Muscle of leg (tissue), 11 donors: Measurements from ENCODE around the gene GRIA3. TPM values are rescaled to one million over a fixed set of nuclear protein-coding genes. Genes with fewer than 3 reads are reported as not detected.

Experiments
- DNase-seq: peaks from one replicate; pipeline ENCODE4 v3.0.0; 2013
- H3K27ac ChIP-seq: one replicate; pipeline ENCODE4 v1.5.1; 2013; ENCODE audit warnings: mild to moderate bottlenecking, low read length, control low read depth
- H3K27me3 ChIP-seq: one replicate; pipeline ENCODE4 v1.6.1; 2013; ENCODE audit warnings: low read length; ENCODE audit not compliant: control insufficient read depth, insufficient read depth
- H3K36me3 ChIP-seq: one replicate; pipeline ENCODE4 v1.6.1; 2013; ENCODE audit warnings: low read length; ENCODE audit not compliant: control insufficient read depth, insufficient read depth
- H3K4me1 ChIP-seq: one replicate; pipeline ENCODE4 v1.6.1; 2013; ENCODE audit warnings: low read length; ENCODE audit not compliant: control insufficient read depth, insufficient read depth
- H3K4me3 ChIP-seq: one replicate; pipeline ENCODE4 v1.5.1; 2013; ENCODE audit warnings: low read length, control low read depth
- H3K9me3 ChIP-seq: replicated peaks from 2 replicates; pipeline ENCODE4 v1.6.1; 2013; ENCODE audit warnings: low read depth, low read length; ENCODE audit not compliant: control insufficient read depth
- WGBS: methylation state at CpG from one replicate; pipeline ENCODE4 v1.1.5; 2013; ENCODE audit warnings: missing lambda C conversion rate; ENCODE audit not compliant: insufficient coverage; 5-methylcytosine and 5-hydroxymethylcytosine counted together
- polyA plus RNA-seq, 8 donors: library from polyadenylated mRNA; unstranded; fragments of 120-200 nt; gene quantifications; one replicate each; pipeline versions ENCODE4 v1.2.1 to v1.2.3, GENCODE V29; 2013; ENCODE audit warnings: inconsistent platforms in 1 of 8, low replicate concordance in 1 of 8; ENCODE audit not compliant: insufficient read length in 8 of 8, insufficient read depth in 1 of 8
- total RNA-seq: library from RNA; stranded (reverse); fragments of 120-200 nt; gene quantifications from one replicate; pipeline ENCODE4 v1.2.4, GENCODE V29; 2013

GRIA3 gene
- total and polyA plus RNA-seq, 9 donors = 1.3 to 4.2 (median 2.2) TPM

DNA sequence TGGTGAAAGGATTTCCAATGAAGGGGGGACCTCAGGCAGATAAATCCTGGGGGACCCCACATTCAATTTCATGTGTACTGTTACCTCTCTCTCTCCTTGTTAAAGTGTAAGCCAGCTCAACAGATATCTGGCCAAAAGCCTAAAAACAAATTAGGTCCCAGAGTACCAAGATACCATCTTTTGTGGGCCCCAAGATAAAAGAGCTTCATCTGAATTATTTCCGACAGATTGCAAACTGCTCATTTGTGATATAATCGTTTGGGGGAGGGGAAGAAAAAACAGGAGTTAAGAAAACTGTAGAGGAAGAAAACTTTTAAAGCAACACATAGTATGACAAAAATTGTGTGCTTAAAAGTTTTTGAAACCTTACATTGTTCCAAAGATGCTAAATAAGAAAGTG, 33.6 kb downstream of the GRIA3 start:
- Histone ChIP-seq H3K27ac (no peak overlapping the region), H3K4me1 (no peaks in the 10 kb centered on the region), H3K36me3 (no peaks in the 10 kb centered on the region), H3K4me3 (no peak overlapping the region), H3K27me3 (peaks cover 3% of the 10 kb centered on the region), H3K9me3 (no peaks in the 10 kb centered on the region)
- no peak for DNase-seq
- no CpG with 5 or more reads among the region's 2 CpGs for WGBS

GRCh38 chrX:123219916-123220315, 35.8 kb downstream of the GRIA3 start:
- Histone ChIP-seq H3K4me1 (no peaks in the 10 kb centered on the region), H3K9me3 (no peaks in the 10 kb centered on the region), H3K27me3 (peaks cover 3% of the 10 kb centered on the region), H3K36me3 (no peaks in the 10 kb centered on the region), H3K27ac (no peak overlapping the region), H3K4me3 (no peak overlapping the region)
- peak; percentile 40 for DNase-seq
- 50% methylated on average over 3 of the region's 3 CpGs for WGBS

DNA sequence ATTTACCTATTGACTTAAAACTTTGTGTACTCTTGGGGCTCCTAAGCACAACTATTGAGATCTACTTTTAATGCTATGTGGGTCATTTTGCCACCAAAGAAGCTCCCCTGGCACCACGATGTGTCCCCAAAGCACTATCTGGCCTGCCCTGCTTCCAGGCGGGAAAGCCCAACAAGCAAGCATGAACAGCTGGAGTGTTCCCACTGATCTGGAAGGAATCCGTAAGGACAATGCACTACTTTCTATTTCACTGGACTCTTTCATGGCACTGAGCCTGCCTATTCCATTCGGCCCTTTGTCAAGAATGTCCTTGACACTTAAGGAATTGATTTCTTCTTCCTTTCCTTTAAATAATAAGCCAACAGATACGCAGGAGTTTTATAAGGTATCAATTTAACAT, 38.8 kb downstream of the GRIA3 start:
- peak; percentile 9 for DNase-seq
- Histone ChIP-seq H3K27me3 (no peaks in the 10 kb centered on the region), H3K4me1 (no peaks in the 10 kb centered on the region), H3K4me3 (no peak overlapping the region), H3K36me3 (no peaks in the 10 kb centered on the region), H3K27ac (no peak overlapping the region), H3K9me3 (no peaks in the 10 kb centered on the region)
- WGBS = 75% methylated on average over 2 of the region's 5 CpGs

DNA sequence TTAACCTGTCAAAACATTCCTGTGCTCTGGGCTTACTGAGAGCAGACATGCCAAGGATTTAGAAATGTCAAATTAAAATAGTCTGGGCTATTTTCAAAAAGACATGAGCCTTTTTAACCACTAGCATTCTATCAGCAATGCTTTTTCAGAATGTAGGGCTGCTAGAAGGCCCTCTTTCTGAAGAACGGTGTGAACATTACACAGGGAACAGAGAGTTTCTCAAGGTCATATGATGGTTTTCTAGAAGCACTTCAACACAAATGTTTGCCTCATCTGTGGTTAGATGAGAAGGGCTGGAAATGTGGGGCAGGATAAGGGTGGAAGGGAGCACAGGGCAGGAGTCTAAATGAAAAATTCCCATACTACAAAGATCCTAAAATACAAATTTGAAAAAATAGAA, 39.3 kb downstream of the GRIA3 start:
- Histone ChIP-seq H3K27me3 (no peaks in the 10 kb centered on the region), H3K4me3 (no peak overlapping the region), H3K27ac (no peak overlapping the region), H3K36me3 (no peaks in the 10 kb centered on the region), H3K4me1 (no peaks in the 10 kb centered on the region), H3K9me3 (no peaks in the 10 kb centered on the region)
- WGBS = no CpG with 5 or more reads among the region's 1 CpG
- no peak for DNase-seq

- no peaks in the 10 kb centered on the region for H3K4me1 ChIP-seq
- H3K9me3 ChIP-seq = no peaks in the 10 kb centered on the region
- H3K27me3 ChIP-seq = no peaks in the 10 kb centered on the region
- H3K36me3 ChIP-seq = no peaks in the 10 kb centered on the region
- no peak overlapping the region for H3K4me3 ChIP-seq
- no peak overlapping the region for H3K27ac ChIP-seq
- DNase-seq = no peak
These were observed 39.8 kb downstream of the GRIA3 start for GRCh38 chrX:123223859-123224258.

DNA sequence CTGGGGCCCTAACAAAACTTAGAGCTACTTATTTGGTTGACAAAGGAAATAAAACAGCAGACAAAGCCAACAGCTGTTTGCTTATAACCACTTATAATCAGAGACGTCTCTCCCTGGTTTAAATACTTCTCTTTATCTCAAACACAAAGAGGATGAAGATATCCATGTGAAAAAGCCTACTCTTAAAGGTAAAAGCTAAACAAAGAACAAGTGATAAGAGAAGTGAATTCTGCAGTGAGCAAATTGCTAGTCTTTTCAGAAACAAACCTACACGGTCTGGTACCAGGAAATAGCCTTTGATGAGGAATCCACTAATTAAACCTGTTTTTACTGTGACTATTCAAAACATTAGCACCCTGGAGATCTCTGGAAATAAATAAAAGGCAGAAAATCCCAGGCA, 46.7 kb downstream of the GRIA3 start:
- no peaks in the 10 kb centered on the region for H3K9me3 ChIP-seq
- WGBS = no CpG with 5 or more reads among the region's 2 CpGs
- H3K27me3 ChIP-seq = peaks cover 2% of the 10 kb centered on the region
- H3K4me1 ChIP-seq = no peaks in the 10 kb centered on the region
- no peak for DNase-seq
- H3K36me3 ChIP-seq = no peaks in the 10 kb centered on the region
- no peak overlapping the region for H3K4me3 ChIP-seq
- no peak overlapping the region for H3K27ac ChIP-seq

- Histone ChIP-seq H3K27ac (no peak overlapping the region), H3K36me3 (no peaks in the 10 kb centered on the region), H3K9me3 (no peaks in the 10 kb centered on the region), H3K27me3 (no peaks in the 10 kb centered on the region), H3K4me1 (no peaks in the 10 kb centered on the region), H3K4me3 (no peak overlapping the region)
- DNase-seq = peak; percentile 40
These were observed 52.8 kb downstream of the GRIA3 start for GRCh38 chrX:123236859-123237258.

DNA sequence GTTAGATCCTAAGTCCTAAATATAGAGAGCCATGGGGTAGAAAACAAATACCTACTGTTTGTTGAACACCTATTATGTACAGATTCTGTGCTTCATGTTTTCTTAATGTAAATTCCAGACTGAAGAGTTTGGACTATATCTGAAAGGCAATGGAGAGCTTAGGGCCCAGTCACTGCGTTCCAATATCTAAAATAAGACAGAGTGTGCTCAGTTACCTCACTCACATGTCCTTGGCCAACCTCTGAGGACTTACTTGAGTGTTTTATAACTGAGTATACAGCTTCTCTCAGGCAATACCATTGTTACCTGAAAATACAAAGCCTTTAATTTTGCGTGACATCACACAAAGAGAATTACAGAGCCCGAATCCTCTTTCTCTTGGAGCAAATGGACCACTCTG, 53.2 kb downstream of the GRIA3 start:
- H3K27me3 ChIP-seq = no peaks in the 10 kb centered on the region
- H3K36me3 ChIP-seq = no peaks in the 10 kb centered on the region
- no peak overlapping the region for H3K4me3 ChIP-seq
- no peaks in the 10 kb centered on the region for H3K4me1 ChIP-seq
- H3K27ac ChIP-seq = no peak overlapping the region
- no peaks in the 10 kb centered on the region for H3K9me3 ChIP-seq
- no CpG with 5 or more reads among the region's 3 CpGs for WGBS
- DNase-seq = no peak

GRCh38 chrX:123254457-123254856, 70.4 kb downstream of the GRIA3 start:
- Histone ChIP-seq H3K27ac (no peak overlapping the region), H3K4me1 (no peaks in the 10 kb centered on the region), H3K4me3 (no peak overlapping the region), H3K36me3 (no peaks in the 10 kb centered on the region), H3K27me3 (no peaks in the 10 kb centered on the region), H3K9me3 (no peaks in the 10 kb centered on the region)
- DNase-seq = no peak
- 83% methylated on average over 1 of the region's 1 CpG for WGBS

GRCh38 chrX:123256378-123256777, 72.3 kb downstream of the GRIA3 start:
- 65% methylated on average over 1 of the region's 1 CpG for WGBS
- no peak for DNase-seq
- Histone ChIP-seq H3K4me3 (no peak overlapping the region), H3K27me3 (no peaks in the 10 kb centered on the region), H3K9me3 (no peaks in the 10 kb centered on the region), H3K36me3 (no peaks in the 10 kb centered on the region), H3K4me1 (no peaks in the 10 kb centered on the region), H3K27ac (no peak overlapping the region)

GRCh38 chrX:123260920-123261418, 76.9 kb downstream of the GRIA3 start:
- Histone ChIP-seq H3K27ac (no peak overlapping the region), H3K36me3 (no peaks in the 10 kb centered on the region), H3K9me3 (no peaks in the 10 kb centered on the region), H3K4me1 (no peaks in the 10 kb centered on the region), H3K27me3 (no peaks in the 10 kb centered on the region), H3K4me3 (no peak overlapping the region)
- no CpG with 5 or more reads among the region's 5 CpGs for WGBS
- no peak for DNase-seq
